ENCODE data around the gene TLR9. TPM values are rescaled to one million over a fixed set of nuclear protein-coding genes. Genes with fewer than 3 reads are reported as not detected.

The TLR9 gene
- total RNA-seq, 1 experiment from 2014 or later = not detected

DNA sequence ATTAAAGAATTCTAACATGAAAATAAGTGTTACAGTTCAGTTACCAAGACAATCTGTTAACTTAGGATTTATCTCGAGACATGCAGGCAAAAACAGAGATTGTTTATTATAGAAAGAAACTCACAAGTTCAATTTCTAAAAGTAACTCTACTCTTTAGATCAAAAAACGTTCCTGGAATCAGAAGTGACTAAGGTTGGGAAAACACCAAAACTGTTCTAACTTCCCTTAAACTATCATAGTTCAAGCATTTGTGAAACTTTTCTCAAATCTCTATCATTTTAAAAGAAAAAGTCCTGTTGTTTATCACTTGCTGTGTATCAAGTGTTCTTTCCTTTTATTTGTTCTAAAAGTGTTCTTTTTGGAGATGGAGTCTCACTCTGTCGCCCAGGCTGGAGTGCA, 44.3 kb upstream of the TLR9 start:
- peaks cover 3 to 5% of the 10 kb centered on the region in 2 experiments; a peak in 3 of 4 replicates for H3K4me1 Mint-ChIP-seq
- Histone ChIP-seq H3K4me1 (ENCODE audit: insufficient read depth, low read length) (no peaks in the 10 kb centered on the region), H3T11ph (ENCODE audit: low read length) (no peak overlapping the region), H2BK20ac (ENCODE audit: low read depth, low read length, poor library complexity, severe bottlenecking) (no peak overlapping the region), H3K23ac (ENCODE audit: insufficient read length, low read depth, low read length) (no peak overlapping the region), H2BK12ac (ENCODE audit: insufficient read length, low read depth, low read length) (no peak overlapping the region), H3K4me2 (ENCODE audit: insufficient read depth, insufficient read length, low read length) (no peak overlapping the region), H3K4ac (ENCODE audit: low read depth, low read length) (no peak overlapping the region), H2BK15ac (ENCODE audit: low read depth, low read length) (no peak overlapping the region), H3K79me2 (ENCODE audit: insufficient read depth, low read length) (peaks cover 35% of the 10 kb centered on the region; the same call in 1 of the 2 replicates), H2AK5ac (ENCODE audit: insufficient read length, low read length) (no peak overlapping the region), H3K9ac (ENCODE audit: extremely low read depth, insufficient read length, low read length) (no peak overlapping the region), H4K20me1 (ENCODE audit: control insufficient read depth, insufficient read depth, insufficient read length) (no peaks in the 10 kb centered on the region), H4K91ac (ENCODE audit: insufficient read length, low read depth, low read length) (no peak overlapping the region), H3K14ac (ENCODE audit: insufficient read depth, low read length) (no peak overlapping the region), H4K5ac (ENCODE audit: insufficient read length, low read depth, low read length) (no peak overlapping the region), H2BK5ac (ENCODE audit: insufficient read length, low read length) (no peak overlapping the region), H4K8ac (replicated peaks; ENCODE audit: insufficient read length, low read depth, low read length) (no peak overlapping the region), H3K27ac (ENCODE audit: insufficient read length, low read depth, low read length) (no peak overlapping the region), H3K9me3 (ENCODE audit: control insufficient read depth, low read depth, low read length) (no peaks in the 10 kb centered on the region), H3K27me3 (ENCODE audit: insufficient read depth, low read length) (no peaks in the 10 kb centered on the region), H3K79me1 (ENCODE audit: insufficient read depth, low read depth, low read length, poor library complexity, severe bottlenecking) (peaks cover 7% of the 10 kb centered on the region), H2AFZ (ENCODE audit: low read length) (no peak overlapping the region), H2BK120ac (ENCODE audit: low read depth, low read length, poor library complexity, severe bottlenecking) (no peak overlapping the region), H3K18ac (ENCODE audit: insufficient read length, low read depth, low read length) (no peak overlapping the region), H3K56ac (ENCODE audit: insufficient read length, low read depth, low read length) (no peak overlapping the region), H3K23me2 (ENCODE audit: insufficient read length, low read depth, low read length, poor library complexity, severe bottlenecking) (no peaks in the 10 kb centered on the region)
- DNase-seq = no peak
- no peak overlapping the region for H3K4me3 Mint-ChIP-seq
- H3K9me3 Mint-ChIP-seq = no peaks in the 10 kb centered on the region
- no peak overlapping the region for H3K27ac Mint-ChIP-seq
- TF ChIP-seq, protein P1, sequence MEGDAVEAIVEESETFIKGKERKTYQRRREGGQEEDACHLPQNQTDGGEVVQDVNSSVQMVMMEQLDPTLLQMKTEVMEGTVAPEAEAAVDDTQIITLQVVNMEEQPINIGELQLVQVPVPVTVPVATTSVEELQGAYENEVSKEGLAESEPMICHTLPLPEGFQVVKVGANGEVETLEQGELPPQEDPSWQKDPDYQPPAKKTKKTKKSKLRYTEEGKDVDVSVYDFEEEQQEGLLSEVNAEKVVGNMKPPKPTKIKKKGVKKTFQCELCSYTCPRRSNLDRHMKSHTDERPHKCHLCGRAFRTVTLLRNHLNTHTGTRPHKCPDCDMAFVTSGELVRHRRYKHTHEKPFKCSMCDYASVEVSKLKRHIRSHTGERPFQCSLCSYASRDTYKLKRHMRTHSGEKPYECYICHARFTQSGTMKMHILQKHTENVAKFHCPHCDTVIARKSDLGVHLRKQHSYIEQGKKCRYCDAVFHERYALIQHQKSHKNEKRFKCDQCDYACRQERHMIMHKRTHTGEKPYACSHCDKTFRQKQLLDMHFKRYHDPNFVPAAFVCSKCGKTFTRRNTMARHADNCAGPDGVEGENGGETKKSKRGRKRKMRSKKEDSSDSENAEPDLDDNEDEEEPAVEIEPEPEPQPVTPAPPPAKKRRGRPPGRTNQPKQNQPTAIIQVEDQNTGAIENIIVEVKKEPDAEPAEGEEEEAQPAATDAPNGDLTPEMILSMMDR (conservative IDR thresholded peaks at IDR 0.05) = no peak
- peaks cover 40 to 83% (median 77%) of the 10 kb centered on the region in 3 experiments; a peak in 6 of 7 replicates for H3K36me3 Mint-ChIP-seq (ENCODE audit: insufficient read depth in 1 of 3, low read depth in 3 of 3)
- WGBS (ENCODE audit: extremely low coverage, insufficient read length, low lambda C conversion rate) = no CpG with 5 or more reads among the region's 3 CpGs
- H3K27me3 Mint-ChIP-seq (ENCODE audit: low read depth) = no peaks in the 10 kb centered on the region
